PC-3 (cell line): Measurements from ENCODE around the gene CD8B2. TPM values are rescaled to one million over a fixed set of nuclear protein-coding genes. Genes with fewer than 3 reads are reported as not detected.
"Not testable (repeated sequence)": the region's sequence is repeated elsewhere in the genome, so short reads cannot be mapped to it uniquely, and the experiment has no call there.

Source experiments
- ATAC-seq: fragments of 200-7000 bp; cut with Tn5 transposase; 2 replicates; pipeline ENCODE4 v1.9.1; 2020; ENCODE audit warnings: mild to moderate bottlenecking, moderate library complexity
- BruUV-seq: library from RNA; stranded (reverse); fragments of 400-500 nt; replicated peaks from 2 replicates; lab custom pipeline; 2021; lab: Mats Ljungman, UMichigan
- CTCF ChIA-PET: fragments of 300-600 bp; sonication (Branson Sonifier 250); formaldehyde crosslinking; loops from one replicate; lab custom pipeline; 2022; ENCODE audit warnings: antibody characterized with exemption; lab: Charles Lee
- POLR2A ChIA-PET: fragments of 300-600 bp; sonication (Branson Sonifier 250); formaldehyde crosslinking; loops from one replicate; lab custom pipeline; 2022; ENCODE audit warnings: antibody characterized with exemption; ENCODE audit not compliant: unreplicated experiment; lab: Charles Lee
- DNase-seq: peaks from one replicate; pipeline ENCODE4 v3.0.0-alpha.2; 2015
- H2AFZ ChIP-seq: fragments of 300-600 bp; sonication (generic); 2 replicates; pipeline ENCODE4 v1.6.0; 2016; ENCODE audit warnings: antibody characterized with exemption, low read length
- H3F3A ChIP-seq: fragments of 300-600 bp; sonication (generic); one replicate; pipeline ENCODE4 v1.6.0; 2017; ENCODE audit warnings: antibody characterized with exemption, low read length, control low read depth, mild to moderate bottlenecking; ENCODE audit not compliant: unreplicated experiment
- H3K27ac ChIP-seq: fragments of 300-600 bp; sonication (generic); 2 replicates; pipeline ENCODE4 v1.5.1; 2016; ENCODE audit warnings: mild to moderate bottlenecking, low read length
- H3K27me3 ChIP-seq: fragments of 300-600 bp; sonication (generic); 2 replicates; pipeline ENCODE4 v1.6.1; 2016; ENCODE audit warnings: low read length, mixed read lengths
- H3K36me3 ChIP-seq: fragments of 300-600 bp; sonication (generic); 2 replicates; pipeline ENCODE4 v1.6.1; 2016; ENCODE audit warnings: low read depth, mixed run types, low read length, mixed read lengths
- H3K4me1 ChIP-seq: fragments of 300-600 bp; sonication (generic); 2 replicates; pipeline ENCODE4 v1.5.1; 2016; ENCODE audit warnings: low read length; ENCODE audit not compliant: insufficient read depth
- H3K4me2 ChIP-seq: fragments of 300-600 bp; sonication (generic); 2 replicates; pipeline ENCODE4 v1.6.0; 2016; ENCODE audit warnings: low read length
- H3K4me3 ChIP-seq: fragments of 300-600 bp; sonication (generic); 2 replicates; pipeline ENCODE4 v1.5.1; 2016; ENCODE audit warnings: mild to moderate bottlenecking, low read length, mixed read lengths
- H3K79me2 ChIP-seq: fragments of 300-600 bp; sonication (generic); 2 replicates; pipeline ENCODE4 v1.6.1; 2017; ENCODE audit warnings: low read length, mixed read lengths
- H3K9ac ChIP-seq: fragments of 300-600 bp; sonication (generic); 2 replicates; pipeline ENCODE4 v1.6.0; 2016; ENCODE audit warnings: mild to moderate bottlenecking, low read length
- H3K9me2 ChIP-seq: fragments of 300-600 bp; sonication (generic); replicated peaks from 2 replicates; pipeline ENCODE4 v1.6.1; 2016; ENCODE audit warnings: mixed run types, low read length, mixed read lengths
- H3K9me3 ChIP-seq: fragments of 300-600 bp; sonication (generic); 2 replicates; pipeline ENCODE4 v1.6.1; 2016; ENCODE audit warnings: low read length, mixed read lengths
- H4K20me1 ChIP-seq: fragments of 300-600 bp; sonication (generic); 2 replicates; pipeline ENCODE4 v1.6.1; 2016; ENCODE audit warnings: low read length, mixed read lengths
- intact Hi-C: fragments of 100-400 bp; cut with micrococcal nuclease; formaldehyde crosslinking; loops from 2 replicates; pipeline ENCODE4 v1.9.0; 2023
- total RNA-seq: library from RNA; depleted of rRNA; stranded (reverse); fragments of >200 nt; gene quantifications from 2 replicates; pipeline ENCODE4 v1.2.3, GENCODE V29; 2014

CD8B2 gene
- total RNA-seq, 1 experiment from 2014 or later, result not detected

DNA sequence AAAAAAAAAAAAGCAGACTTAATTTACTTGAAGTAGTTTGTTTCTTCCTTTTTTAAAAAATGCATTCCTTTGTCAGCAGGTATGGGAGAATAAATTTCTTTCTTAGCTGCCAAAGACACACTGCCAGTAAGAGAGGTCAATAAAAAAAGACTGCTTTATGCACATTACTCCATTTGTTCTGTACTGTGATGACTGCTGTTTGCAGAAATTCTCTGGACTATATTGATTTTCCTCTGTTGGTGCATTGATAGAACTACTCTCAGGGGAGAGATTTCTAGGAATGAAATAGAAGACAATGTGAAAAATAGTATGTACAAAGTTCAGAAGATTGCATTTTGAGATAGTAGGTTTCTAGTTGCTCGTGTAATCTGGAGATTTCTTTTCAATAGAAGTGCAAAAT is 7.6 kb upstream of the CD8B2 start:
- H2AFZ ChIP-seq, H3K9me3 ChIP-seq, H3K4me3 ChIP-seq, CTCF ChIA-PET, BruUV-seq, H3K79me2 ChIP-seq, H3F3A ChIP-seq, H3K4me2 ChIP-seq, H3K4me1 ChIP-seq, intact Hi-C loops, H3K9me2 ChIP-seq, H3K36me3 ChIP-seq, ATAC-seq, H3K27ac ChIP-seq, H4K20me1 ChIP-seq, H3K27me3 ChIP-seq, DNase-seq, POLR2A ChIA-PET, H3K9ac ChIP-seq: not testable (repeated sequence)

- DNase-seq, H3K27ac ChIP-seq, H3K9ac ChIP-seq, H3K9me2 ChIP-seq, H3K9me3 ChIP-seq, BruUV-seq, intact Hi-C loops, H4K20me1 ChIP-seq, H3K4me2 ChIP-seq, H3F3A ChIP-seq, POLR2A ChIA-PET, H3K79me2 ChIP-seq, H3K4me3 ChIP-seq, H3K36me3 ChIP-seq, H3K4me1 ChIP-seq, CTCF ChIA-PET, H3K27me3 ChIP-seq, ATAC-seq, H2AFZ ChIP-seq: not testable (repeated sequence)
Observed at GRCh38 chr2:106487386-106488191, 425 bp downstream of the CD8B2 start.

- BruUV-seq, H3K9ac ChIP-seq, H3K4me1 ChIP-seq, H3F3A ChIP-seq, H3K4me2 ChIP-seq, CTCF ChIA-PET, POLR2A ChIA-PET, H3K4me3 ChIP-seq, H2AFZ ChIP-seq, DNase-seq, intact Hi-C loops, H3K9me2 ChIP-seq, H3K9me3 ChIP-seq, ATAC-seq, H3K27ac ChIP-seq, H3K27me3 ChIP-seq, H4K20me1 ChIP-seq, H3K36me3 ChIP-seq, H3K79me2 ChIP-seq: not testable (repeated sequence)
Observed at GRCh38 chr2:106489701-106490100, 2.5 kb downstream of the CD8B2 start.

DNA sequence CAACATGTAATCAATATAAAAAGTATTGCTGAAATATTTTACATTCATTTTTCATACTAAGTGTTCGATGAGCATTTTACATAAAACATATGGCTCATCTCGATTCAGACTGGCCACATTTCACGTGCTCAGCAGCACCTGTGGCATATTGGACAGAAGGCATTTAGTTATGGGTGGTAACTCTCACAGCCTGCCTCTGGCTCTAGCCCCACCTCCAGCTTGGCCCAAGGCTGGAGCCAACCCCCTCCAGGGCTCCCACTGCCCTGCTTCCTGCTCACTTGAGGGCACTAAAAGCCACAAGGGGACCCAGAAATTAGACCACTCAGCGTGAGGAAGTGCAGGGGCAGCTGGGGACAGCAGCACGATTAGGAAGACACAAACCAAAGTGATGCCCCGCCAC is 5.2 kb downstream of the CD8B2 start:
- BruUV-seq, intact Hi-C loops, H4K20me1 ChIP-seq, POLR2A ChIA-PET, H3K9me2 ChIP-seq, H3K79me2 ChIP-seq, CTCF ChIA-PET, H2AFZ ChIP-seq, ATAC-seq, H3K9me3 ChIP-seq, H3K4me3 ChIP-seq, H3K9ac ChIP-seq, DNase-seq, H3K27ac ChIP-seq, H3K27me3 ChIP-seq, H3K4me2 ChIP-seq, H3F3A ChIP-seq, H3K36me3 ChIP-seq, H3K4me1 ChIP-seq: not testable (repeated sequence)

DNA sequence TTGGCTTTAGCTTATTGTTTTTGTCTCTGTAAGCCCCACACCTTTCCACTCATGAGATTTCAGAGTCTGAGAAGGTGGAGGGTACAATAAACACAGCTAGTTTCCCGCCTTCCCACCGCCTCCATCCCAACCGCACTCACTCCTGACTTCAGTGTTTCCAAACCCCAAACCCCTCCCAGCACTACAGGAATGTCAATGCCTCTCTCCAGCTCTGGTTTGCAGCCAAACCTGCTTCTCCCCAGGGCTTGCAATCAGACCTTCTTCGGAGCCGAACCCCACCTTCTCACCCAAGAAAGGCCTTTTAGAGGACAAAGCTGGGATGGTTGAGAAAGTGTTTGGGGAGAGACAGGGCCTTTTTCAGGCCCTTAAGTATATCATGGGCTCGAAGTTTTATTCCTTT is 5.7 kb downstream of the CD8B2 start:
- H3F3A ChIP-seq, H3K4me1 ChIP-seq, H3K27me3 ChIP-seq, H4K20me1 ChIP-seq, H3K36me3 ChIP-seq, DNase-seq, H3K4me3 ChIP-seq, H2AFZ ChIP-seq, H3K9me3 ChIP-seq, H3K4me2 ChIP-seq, H3K9me2 ChIP-seq, CTCF ChIA-PET, ATAC-seq, intact Hi-C loops, H3K27ac ChIP-seq, POLR2A ChIA-PET, BruUV-seq, H3K79me2 ChIP-seq, H3K9ac ChIP-seq: not testable (repeated sequence)

DNA sequence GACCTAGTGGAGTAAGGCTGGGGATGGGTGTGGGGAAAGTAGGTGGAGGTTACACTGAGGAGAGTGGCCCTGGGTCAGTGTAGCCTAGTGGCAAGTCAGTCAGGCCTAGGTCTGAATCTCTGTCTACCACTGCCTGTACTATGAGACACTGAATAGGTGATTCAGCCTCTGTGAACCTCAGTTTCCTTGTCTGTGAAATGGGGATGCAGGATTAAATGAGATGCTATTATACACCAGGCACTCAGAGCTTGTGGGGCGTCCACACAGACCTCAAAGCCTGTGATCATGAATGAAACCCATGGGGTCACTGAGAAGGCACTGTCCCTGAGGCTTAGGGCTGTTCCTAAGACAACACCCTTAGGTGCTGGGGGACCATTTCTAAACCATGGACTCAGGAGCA is 11.4 kb downstream of the CD8B2 start:
- H4K20me1 ChIP-seq, intact Hi-C loops, POLR2A ChIA-PET, H3K4me3 ChIP-seq, H3K4me1 ChIP-seq, H3K9ac ChIP-seq, DNase-seq, BruUV-seq, CTCF ChIA-PET, H3K27ac ChIP-seq, H3K36me3 ChIP-seq, H3K9me2 ChIP-seq, ATAC-seq, H3K27me3 ChIP-seq, H3F3A ChIP-seq, H3K4me2 ChIP-seq, H3K9me3 ChIP-seq, H2AFZ ChIP-seq, H3K79me2 ChIP-seq: not testable (repeated sequence)

- BruUV-seq, result not testable (repeated sequence)
Observed at GRCh38 chr2:106500350-106500749, 13.2 kb downstream of the CD8B2 start.

More at GRCh38 chr2:106500350-106500749, 13.2 kb downstream of the CD8B2 start:
- H3K4me1 ChIP-seq, H3K9me3 ChIP-seq, POLR2A ChIA-PET, H3K9ac ChIP-seq, H3F3A ChIP-seq, ATAC-seq, H3K4me2 ChIP-seq, DNase-seq, H3K27me3 ChIP-seq, H3K4me3 ChIP-seq, H3K27ac ChIP-seq, H4K20me1 ChIP-seq, H3K36me3 ChIP-seq, CTCF ChIA-PET, intact Hi-C loops, H3K9me2 ChIP-seq, H3K79me2 ChIP-seq, H2AFZ ChIP-seq: not testable (repeated sequence)
